ENCODE measurements around the gene PRKN.

Gene PRKN

GRCh38 chr6:161906571-161906970, 821.0 kb downstream of the PRKN start:
- no peaks in the 10 kb centered on the region for H3K27me3 ChIP-seq (ENCODE audit: insufficient read depth, poor library complexity, severe bottlenecking)
- no peak overlapping the region for H3K27ac ChIP-seq (replicated peaks)
- H3K4me3 ChIP-seq (replicated peaks; ENCODE audit: insufficient read depth, low read length) = no peak overlapping the region
- DNase-seq (ENCODE audit: low read depth in 1 of 2, low spot score in 1 of 2) = no peak
- TF ChIP-seq SPI1 (IDR thresholded peaks at IDR 0.05; ENCODE audit: borderline replicate concordance, low read depth) = no peak
- TF ChIP-seq, protein P1, sequence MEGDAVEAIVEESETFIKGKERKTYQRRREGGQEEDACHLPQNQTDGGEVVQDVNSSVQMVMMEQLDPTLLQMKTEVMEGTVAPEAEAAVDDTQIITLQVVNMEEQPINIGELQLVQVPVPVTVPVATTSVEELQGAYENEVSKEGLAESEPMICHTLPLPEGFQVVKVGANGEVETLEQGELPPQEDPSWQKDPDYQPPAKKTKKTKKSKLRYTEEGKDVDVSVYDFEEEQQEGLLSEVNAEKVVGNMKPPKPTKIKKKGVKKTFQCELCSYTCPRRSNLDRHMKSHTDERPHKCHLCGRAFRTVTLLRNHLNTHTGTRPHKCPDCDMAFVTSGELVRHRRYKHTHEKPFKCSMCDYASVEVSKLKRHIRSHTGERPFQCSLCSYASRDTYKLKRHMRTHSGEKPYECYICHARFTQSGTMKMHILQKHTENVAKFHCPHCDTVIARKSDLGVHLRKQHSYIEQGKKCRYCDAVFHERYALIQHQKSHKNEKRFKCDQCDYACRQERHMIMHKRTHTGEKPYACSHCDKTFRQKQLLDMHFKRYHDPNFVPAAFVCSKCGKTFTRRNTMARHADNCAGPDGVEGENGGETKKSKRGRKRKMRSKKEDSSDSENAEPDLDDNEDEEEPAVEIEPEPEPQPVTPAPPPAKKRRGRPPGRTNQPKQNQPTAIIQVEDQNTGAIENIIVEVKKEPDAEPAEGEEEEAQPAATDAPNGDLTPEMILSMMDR (IDR thresholded peaks at IDR 0.05; ENCODE audit: insufficient read depth, low read length) = no peak
- TF ChIP-seq, protein P2, sequence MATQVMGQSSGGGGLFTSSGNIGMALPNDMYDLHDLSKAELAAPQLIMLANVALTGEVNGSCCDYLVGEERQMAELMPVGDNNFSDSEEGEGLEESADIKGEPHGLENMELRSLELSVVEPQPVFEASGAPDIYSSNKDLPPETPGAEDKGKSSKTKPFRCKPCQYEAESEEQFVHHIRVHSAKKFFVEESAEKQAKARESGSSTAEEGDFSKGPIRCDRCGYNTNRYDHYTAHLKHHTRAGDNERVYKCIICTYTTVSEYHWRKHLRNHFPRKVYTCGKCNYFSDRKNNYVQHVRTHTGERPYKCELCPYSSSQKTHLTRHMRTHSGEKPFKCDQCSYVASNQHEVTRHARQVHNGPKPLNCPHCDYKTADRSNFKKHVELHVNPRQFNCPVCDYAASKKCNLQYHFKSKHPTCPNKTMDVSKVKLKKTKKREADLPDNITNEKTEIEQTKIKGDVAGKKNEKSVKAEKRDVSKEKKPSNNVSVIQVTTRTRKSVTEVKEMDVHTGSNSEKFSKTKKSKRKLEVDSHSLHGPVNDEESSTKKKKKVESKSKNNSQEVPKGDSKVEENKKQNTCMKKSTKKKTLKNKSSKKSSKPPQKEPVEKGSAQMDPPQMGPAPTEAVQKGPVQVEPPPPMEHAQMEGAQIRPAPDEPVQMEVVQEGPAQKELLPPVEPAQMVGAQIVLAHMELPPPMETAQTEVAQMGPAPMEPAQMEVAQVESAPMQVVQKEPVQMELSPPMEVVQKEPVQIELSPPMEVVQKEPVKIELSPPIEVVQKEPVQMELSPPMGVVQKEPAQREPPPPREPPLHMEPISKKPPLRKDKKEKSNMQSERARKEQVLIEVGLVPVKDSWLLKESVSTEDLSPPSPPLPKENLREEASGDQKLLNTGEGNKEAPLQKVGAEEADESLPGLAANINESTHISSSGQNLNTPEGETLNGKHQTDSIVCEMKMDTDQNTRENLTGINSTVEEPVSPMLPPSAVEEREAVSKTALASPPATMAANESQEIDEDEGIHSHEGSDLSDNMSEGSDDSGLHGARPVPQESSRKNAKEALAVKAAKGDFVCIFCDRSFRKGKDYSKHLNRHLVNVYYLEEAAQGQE (IDR thresholded peaks at IDR 0.05; ENCODE audit: insufficient replicate concordance, low read depth) = no peak
- no peak for TF ChIP-seq POLR2AphosphoS5 (IDR thresholded peaks at IDR 0.05; ENCODE audit: low read depth)

- no peak overlapping the region for H3K27ac ChIP-seq (replicated peaks)
- TF ChIP-seq POLR2AphosphoS5 (IDR thresholded peaks at IDR 0.05; ENCODE audit: low read depth) = no peak
- no peak for TF ChIP-seq GABPA (IDR thresholded peaks at IDR 0.05; ENCODE audit: low read depth)
- TF ChIP-seq, protein P1 (IDR thresholded peaks at IDR 0.05; ENCODE audit: insufficient read depth, low read length) = no peak
- TF ChIP-seq, protein P2 (IDR thresholded peaks at IDR 0.05; ENCODE audit: insufficient replicate concordance, low read depth) = no peak
- no peak for TF ChIP-seq SPI1 (IDR thresholded peaks at IDR 0.05; ENCODE audit: borderline replicate concordance, low read depth)
- DNase-seq (ENCODE audit: low read depth in 1 of 2, low spot score in 1 of 2) = no peak
- no peaks in the 10 kb centered on the region for H3K27me3 ChIP-seq (ENCODE audit: insufficient read depth, poor library complexity, severe bottlenecking)
- no peak overlapping the region for H3K4me3 ChIP-seq (replicated peaks; ENCODE audit: insufficient read depth, low read length)
Measured at GRCh38 chr6:161903584-161904212, 823.9 kb downstream of the PRKN start.

- TF ChIP-seq, protein P2 (IDR thresholded peaks at IDR 0.05; ENCODE audit: insufficient replicate concordance, low read depth) = no peak
- TF ChIP-seq GABPA (IDR thresholded peaks at IDR 0.05; ENCODE audit: low read depth) = no peak
- Histone ChIP-seq H3K27ac (replicated peaks) (no peak overlapping the region), H3K4me3 (replicated peaks; ENCODE audit: insufficient read depth, low read length) (no peak overlapping the region), H3K27me3 (ENCODE audit: insufficient read depth, poor library complexity, severe bottlenecking) (no peaks in the 10 kb centered on the region)
- DNase-seq (ENCODE audit: low read depth in 1 of 2, low spot score in 1 of 2) = no peak
Measured at GRCh38 chr6:161901740-161902426, 825.7 kb downstream of the PRKN start.
